ENCODE results near the gene METTL23. TPM values are rescaled to one million over a fixed set of nuclear protein-coding genes. Genes with fewer than 3 reads are reported as not detected.

Gene METTL23
- total RNA-seq (10 to 100 TPM; 14.4 to 23.4 (median 19.9) TPM), polyA plus RNA-seq (10 to 100 TPM; 23.2 to 34.1 TPM)

- FAIRE-seq: no peak
- H3K9me3 ChIP-seq: no peaks in the 10 kb centered on the region
- peak within 1 kb of the TSS; percentile 99 to 100 (median 100) for H3K27ac ChIP-seq
- WGBS, 2 donors: 1% methylated on average over 66 to 71 of the region's 71 CpGs
- H3K36me3 ChIP-seq: peaks cover 0 to 24% (median 12%) of the 10 kb centered on the region in 3 donors
- peak; percentile 83 to 94 (median 88) for DNase-seq
- H3K4me3 ChIP-seq: peak within 1 kb of the TSS; percentile 77 to 97 (median 88)
- H3K4me1 ChIP-seq: peaks cover 14 to 35% (median 25%) of the 10 kb centered on the region in 3 donors
- peak in 3 of 4 donors; percentile 34 to 56 (median 46) for TF ChIP-seq CTCF (IDR thresholded peaks at IDR 0.05)
- no peaks in the 10 kb centered on the region for H3K27me3 ChIP-seq
- peak; percentile 54 to 73 (median 65) for ATAC-seq
- intact Hi-C loops (cut with DNase I): no loop called here
Measured at GRCh38 chr17:76726776-76727718, at the start of gene METTL23. METTL23 (plus strand) TSS chr17:76726839; CDS start chr17:76729711, 2,872 bp downstream.

- Histone ChIP-seq H3K27ac (no peak overlapping the region), H3K4me3 (no peak overlapping the region), H3K27me3 (no peaks in the 10 kb centered on the region), H3K36me3 (no peaks in the 10 kb centered on the region), H3K4me1 (peaks cover 0 to 5% (median 3%) of the 10 kb centered on the region in 3 donors), H3K9me3 (no peaks in the 10 kb centered on the region)
- intact Hi-C loops (cut with DNase I): no loop called here
- no peak for ATAC-seq
- 91 to 93% methylated on average over 16 of the region's 16 CpGs for WGBS, 2 donors
- no peak for FAIRE-seq
- TF ChIP-seq CTCF (IDR thresholded peaks at IDR 0.05): no peak
- no peak for DNase-seq
Measured at GRCh38 chr17:76677406-76677805, 49.2 kb upstream of the METTL23 start.

- WGBS, 2 donors: 79% methylated on average over 12 of the region's 12 CpGs
- DNase-seq (no peak), ATAC-seq (peak in 1 of 4 donors; percentile 33), FAIRE-seq (no peak)
- Histone ChIP-seq H3K36me3 (no peaks in the 10 kb centered on the region), H3K4me3 (no peak overlapping the region), H3K9me3 (no peaks in the 10 kb centered on the region), H3K27me3 (no peaks in the 10 kb centered on the region), H3K4me1 (no peaks in the 10 kb centered on the region), H3K27ac (no peak overlapping the region)
- intact Hi-C loops (cut with DNase I): no loop called here
- TF ChIP-seq CTCF (IDR thresholded peaks at IDR 0.05): no peak
Measured at GRCh38 chr17:76678330-76678729, 48.3 kb upstream of the METTL23 start.

- no peak overlapping the region for H3K4me3 ChIP-seq
- H3K27ac ChIP-seq: no peak overlapping the region
- no peaks in the 10 kb centered on the region for H3K36me3 ChIP-seq
- 73 to 79% methylated on average over 1 of the region's 1 CpG for WGBS, 2 donors
- FAIRE-seq: no peak
- ATAC-seq: no peak
- H3K4me1 ChIP-seq: no peaks in the 10 kb centered on the region
- no peak for DNase-seq
- H3K27me3 ChIP-seq: no peaks in the 10 kb centered on the region
- no peaks in the 10 kb centered on the region for H3K9me3 ChIP-seq
- intact Hi-C loops (cut with DNase I): no loop called here
- no peak for TF ChIP-seq CTCF (IDR thresholded peaks at IDR 0.05)
Measured at GRCh38 chr17:76679239-76679638, 47.4 kb upstream of the METTL23 start.

Data from pancreas (tissue), 10 donors.